T47D (cell line): Measurements from ENCODE around the gene CCDC47.
"Not testable (repeated sequence)": the region's sequence is repeated elsewhere in the genome, so short reads cannot be mapped to it uniquely, and the experiment has no call there.

Experiments used
- DNase-seq, 2 experiments: peaks; one replicate each; pipeline versions ENCODE4 v3.0.0 to v3.0.0-alpha.2; 2011 to 2012; ENCODE audit warnings: low read depth in 1 of 2, low spot score in 1 of 2
- JUND ChIP-seq: IDR thresholded peaks from 2 replicates; pipeline ENCODE4 v1.6.1; 2012; ENCODE audit warnings: low read depth
- in situ Hi-C: cut with HindIII; loops from 2 replicates; pipeline ENCODE4 v1.10.0; 2016; ENCODE audit warnings: low sequenced_read_pairs, low pct_unique_long_range_greater_than_20kb

The CCDC47 gene

DNA sequence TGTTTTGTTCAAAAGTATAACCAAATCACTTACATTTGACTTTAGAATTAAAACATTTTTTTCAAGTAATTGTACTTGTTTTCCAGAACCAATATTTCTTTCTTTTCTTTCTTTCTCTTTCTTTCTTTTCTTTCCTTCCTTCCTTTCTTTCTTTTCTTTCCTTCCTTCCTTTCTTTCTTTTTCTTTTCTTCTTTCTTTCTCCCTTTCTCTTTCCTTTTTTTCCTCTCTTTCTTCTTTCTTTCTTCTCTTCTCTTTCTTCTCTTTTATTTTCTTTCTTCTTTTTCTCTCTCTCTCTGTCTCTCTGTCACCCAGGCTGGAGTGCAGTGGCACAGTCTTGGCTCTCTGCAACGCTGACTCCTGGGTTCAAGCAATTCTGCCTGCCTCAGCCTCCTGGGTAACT is 27.4 kb upstream of the CCDC47 start:
- TF ChIP-seq JUND = no peak
- DNase-seq = no peak
- in situ Hi-C loops = no loop called here

DNA sequence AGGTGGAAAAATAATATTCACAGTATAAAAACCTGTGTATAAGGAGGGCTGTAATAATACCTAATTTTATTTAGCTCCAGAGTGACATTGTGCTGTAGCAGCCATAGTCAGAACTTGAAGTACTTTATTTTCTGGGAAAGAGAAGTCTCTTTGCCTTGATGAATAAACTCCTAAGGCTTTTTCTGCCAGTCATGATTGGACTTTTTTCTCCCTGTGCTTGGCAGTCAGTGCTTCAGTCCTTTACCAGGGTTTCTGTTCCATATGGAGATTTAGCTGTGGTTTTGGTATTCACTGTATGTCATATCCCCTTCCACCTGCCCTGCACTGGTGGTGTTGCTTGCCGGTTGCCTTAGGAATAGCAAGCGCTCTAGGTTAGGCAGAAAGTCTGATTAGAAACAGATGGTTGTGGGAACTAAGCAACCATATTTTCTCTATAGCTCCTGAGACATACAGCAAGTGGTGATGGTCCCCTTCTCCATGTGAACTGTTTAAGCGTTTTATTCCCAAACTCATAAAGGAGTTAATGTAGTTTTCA is 25.2 kb upstream of the CCDC47 start:
- no peak for DNase-seq
- no peak for TF ChIP-seq JUND
- in situ Hi-C loops = no loop called here

DNA sequence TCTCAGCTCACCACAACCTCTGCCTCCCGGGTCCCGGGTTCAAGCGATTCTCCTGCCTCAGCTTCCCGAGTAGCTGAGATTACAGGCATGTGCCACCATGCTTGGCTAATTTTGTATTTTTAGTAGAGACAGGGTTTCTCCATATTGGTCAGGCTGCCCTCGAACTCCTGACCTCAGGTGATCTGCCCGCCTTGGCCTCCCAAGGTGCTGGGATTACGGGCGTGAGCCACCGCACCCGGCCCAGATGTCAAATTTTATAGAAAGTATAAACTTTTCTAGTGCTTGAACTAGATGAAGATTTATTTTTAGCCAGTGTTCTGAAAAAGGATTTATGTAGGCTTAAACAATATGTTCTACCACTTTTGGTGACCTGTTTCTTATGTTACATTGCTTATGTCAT is 23.0 kb upstream of the CCDC47 start:
- in situ Hi-C loops, DNase-seq: not testable (repeated sequence)

DNA sequence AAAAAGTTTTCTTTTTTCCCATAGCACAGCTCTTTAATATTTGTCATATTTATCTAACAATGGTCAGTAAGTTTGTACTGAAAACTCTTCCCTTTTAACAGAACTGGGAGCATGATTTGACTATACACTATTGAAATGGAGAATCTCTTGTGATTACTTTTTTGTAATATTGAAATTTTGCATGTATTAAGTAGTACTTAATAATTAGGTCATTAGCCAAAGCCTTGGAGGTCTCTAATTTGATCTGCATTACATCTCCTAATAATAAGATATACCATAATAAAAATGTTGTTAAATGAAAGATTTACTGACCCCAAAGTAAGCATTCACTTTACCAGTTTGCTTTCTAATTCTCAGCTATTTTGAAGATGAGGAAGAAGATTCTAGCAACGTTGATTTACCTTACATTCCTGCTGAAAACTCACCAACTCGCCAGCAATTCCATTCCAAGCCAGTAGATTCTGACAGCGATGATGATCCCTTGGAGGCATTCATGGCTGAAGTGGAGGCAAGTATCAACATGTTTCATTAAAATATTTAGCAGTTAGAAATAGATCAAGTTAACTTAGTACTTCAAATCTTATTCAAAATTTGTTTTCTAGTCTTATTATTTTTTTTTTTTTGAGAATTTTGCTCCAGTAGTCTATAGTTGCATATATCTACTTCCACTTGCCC is 18.8 kb upstream of the CCDC47 start:
- no peak for TF ChIP-seq JUND
- in situ Hi-C loops = no loop called here
- DNase-seq = no peak

DNA sequence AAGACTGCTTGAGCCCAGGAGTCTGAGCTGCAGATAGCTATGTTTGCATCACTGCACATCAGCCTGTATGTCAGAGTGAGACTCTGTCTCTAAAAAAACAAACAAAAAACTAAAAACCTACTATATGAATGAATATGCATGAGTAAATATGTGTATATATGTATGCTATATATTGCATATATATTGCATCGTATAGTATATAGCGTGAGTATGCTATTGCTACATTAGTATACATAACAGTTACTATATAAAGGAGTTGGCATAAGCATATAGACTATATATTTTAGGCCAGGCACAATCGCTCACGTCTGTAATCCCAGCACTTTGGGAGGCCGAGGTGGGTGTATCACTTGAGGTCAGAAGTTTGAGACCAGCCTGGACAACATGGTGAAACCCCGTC is 16.7 kb upstream of the CCDC47 start:
- no peak for TF ChIP-seq JUND
- no peak for DNase-seq
- in situ Hi-C loops = no loop called here

DNA sequence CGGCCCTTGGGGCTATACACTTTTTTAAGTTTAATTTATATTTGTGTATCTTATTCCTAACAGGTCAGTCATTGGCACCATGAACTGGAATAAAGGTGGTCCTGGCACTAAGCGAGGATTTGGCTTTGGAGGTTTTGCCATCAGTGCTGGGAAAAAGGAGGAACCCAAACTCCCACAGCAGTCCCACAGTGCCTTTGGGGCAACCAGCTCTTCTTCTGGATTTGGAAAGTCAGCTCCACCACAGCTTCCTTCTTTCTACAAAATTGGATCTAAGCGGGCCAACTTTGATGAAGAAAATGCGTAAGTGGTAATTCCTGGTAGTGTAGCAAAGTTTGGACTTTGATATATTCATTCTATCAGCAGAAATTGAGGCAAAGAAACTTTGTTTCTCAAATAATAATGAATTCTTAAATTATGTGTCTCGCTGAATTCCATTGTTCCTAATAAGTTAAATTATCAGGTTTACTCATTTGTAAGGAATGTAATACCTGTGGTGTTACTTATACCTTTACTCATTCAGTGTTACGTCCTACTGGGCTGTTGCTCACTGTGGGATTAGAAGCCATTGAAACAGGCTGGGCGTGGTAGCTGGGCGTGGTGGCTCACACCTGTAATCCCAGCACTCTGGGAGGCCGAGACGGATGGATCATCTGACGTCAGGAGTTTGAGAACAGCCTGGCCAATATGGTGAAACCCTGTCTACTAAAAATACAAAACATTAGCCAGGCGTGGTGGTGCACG is 13.7 kb upstream of the CCDC47 start:
- no peak for DNase-seq
- in situ Hi-C loops = no loop called here
- no peak for TF ChIP-seq JUND

DNA sequence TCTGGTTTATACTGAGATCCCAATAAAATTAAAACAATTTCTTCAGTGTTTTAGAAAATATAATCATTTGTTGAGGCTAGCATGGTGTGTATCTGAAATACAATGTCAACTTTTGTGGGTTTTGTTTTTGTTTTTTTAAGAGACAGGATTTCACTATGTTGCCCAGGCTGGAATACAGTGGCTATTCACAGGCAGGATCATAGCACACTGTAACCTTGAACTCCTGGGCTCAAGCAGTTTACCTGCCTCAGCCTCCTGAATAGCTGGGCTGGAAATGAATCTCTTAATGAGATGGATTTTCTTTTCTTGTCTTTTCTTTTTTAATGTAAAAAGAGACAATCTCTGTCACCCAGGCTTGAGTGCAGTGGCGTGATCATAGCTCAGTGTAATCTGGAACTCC is 12.7 kb upstream of the CCDC47 start:
- TF ChIP-seq JUND = no peak
- DNase-seq = no peak
- in situ Hi-C loops = no loop called here

DNA sequence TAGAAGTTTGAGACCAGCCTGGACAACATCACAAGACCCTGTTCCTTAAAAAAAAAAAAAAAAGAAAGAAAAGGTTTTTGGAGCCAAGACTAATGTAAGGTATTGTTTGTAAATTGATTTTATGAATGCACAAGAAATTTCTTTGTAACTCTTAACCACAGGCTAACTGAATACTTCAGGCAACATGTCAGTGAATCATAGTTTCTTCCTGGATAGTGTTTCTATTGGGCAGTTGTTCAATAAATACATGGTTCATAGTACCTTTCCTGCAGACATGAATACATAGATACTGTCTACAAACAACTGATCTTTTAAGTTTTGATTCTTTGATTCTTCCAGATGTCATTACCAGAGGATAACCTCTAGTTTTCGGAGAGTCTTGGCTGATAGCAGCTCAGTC is 12.2 kb upstream of the CCDC47 start:
- in situ Hi-C loops = no loop called here
- TF ChIP-seq JUND = no peak
- no peak for DNase-seq

DNA sequence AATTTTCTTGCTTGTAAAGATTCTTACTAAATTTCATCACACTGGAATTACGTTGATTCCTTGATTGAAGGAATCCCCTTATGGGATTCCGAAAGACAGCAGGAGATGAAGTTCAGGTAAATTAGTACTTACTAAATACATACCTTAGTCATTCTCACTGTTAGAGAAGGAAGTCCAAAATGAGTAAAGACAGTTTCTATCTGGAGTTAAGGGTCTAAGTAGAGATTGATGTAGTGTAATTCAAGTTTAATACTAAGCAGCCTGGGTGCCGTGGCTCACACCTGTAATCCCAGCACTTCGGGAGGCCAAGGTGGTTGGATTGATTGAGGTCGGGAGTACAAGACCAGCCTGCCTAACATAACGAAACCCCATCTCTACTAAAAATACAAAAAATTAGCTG is 10.1 kb upstream of the CCDC47 start:
- DNase-seq = no peak
- TF ChIP-seq JUND = no peak
- in situ Hi-C loops = no loop called here

DNA sequence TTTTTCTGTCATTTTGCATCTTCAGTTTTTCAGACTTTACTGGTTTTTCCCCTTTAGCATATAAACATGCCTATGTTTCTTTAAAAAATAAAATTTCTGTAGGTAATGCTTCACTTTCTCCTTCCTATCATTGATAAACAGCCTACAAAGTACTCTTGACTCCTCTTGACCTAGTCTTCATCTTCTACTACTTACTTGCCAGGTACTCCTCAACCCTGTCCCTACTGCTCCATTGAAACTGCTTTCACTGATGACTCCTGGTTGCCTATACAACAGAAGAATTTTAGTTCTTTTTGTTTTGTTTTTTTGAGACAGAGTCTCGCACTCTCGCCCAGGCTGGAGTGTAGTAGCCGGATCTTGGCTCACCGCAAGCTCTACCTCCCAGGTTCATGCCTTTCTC is 7.5 kb upstream of the CCDC47 start:
- in situ Hi-C loops = no loop called here
- DNase-seq = no peak
- TF ChIP-seq JUND = no peak

DNA sequence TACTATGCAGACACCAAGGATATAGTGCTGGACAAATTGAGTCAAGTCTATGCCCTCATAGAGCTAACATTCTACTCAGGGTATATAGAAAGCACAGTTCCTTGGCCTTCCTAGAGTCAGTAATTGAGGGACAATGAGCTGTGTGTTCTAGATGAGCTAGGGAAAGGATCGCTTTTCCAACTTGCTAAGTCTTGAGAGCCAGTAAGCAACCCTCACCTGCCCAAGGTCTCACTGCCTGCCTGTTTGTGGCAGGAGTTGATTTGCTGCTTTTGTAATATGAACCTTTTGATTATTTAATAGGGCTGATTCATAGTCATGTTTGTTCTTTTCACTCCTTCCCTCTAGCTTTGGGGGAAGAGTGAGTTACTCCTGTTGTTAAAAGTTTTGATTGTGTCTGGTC is 7.1 kb upstream of the CCDC47 start:
- TF ChIP-seq JUND = no peak
- peak in 1 of 2 experiments; percentile 41 for DNase-seq
- in situ Hi-C loops = no loop called here

DNA sequence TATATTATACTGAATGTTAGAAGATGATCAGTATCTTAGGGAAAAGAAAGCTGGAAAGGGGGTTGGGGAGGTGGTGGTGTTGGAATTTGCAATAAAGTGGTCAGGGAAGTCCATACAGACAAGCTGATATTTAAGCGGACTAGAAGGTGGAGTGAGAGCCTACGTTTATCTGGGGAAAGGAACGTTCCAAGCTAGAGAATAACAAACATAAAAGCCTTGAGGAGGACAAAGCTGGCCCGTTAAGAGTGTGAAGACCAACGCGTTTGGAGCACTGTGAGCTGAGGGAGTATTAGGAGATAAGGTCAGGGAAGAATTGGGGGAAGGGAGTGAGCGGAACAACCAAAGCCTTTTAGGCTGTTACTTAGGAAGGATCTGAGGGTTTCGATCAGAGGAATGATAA is 2.0 kb upstream of the CCDC47 start:
- DNase-seq = no peak
- in situ Hi-C loops = no loop called here
- TF ChIP-seq JUND = no peak

DNA sequence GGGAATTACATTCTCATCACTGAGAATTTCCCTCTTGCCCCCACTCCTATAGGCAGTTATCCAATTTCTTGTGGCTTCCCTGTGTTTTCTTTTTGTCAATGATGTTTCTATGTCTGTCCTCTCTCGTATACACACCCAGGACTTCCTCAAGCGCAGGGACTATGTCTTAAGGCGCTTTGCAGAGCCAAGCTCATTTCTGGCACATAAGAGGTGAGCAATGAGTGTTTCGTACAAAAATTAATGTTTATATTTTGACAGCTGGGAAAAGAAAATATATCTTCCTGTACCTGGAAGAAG is 1.5 kb upstream of the CCDC47 start:
- DNase-seq = peak in 1 of 2 experiments; percentile 26
- in situ Hi-C loops = no loop called here
- no peak for TF ChIP-seq JUND
